Neutrophil (primary cell): ENCODE data around the gene SOBP.

Source experiments
- H3K27ac ChIP-seq: fragments of 200-600 bp; sonication (generic); 2 replicates; pipeline ENCODE4 v1.5.1; 2016; ENCODE audit warnings: mild to moderate bottlenecking, moderate library complexity
- H3K27me3 ChIP-seq: fragments of 200-600 bp; sonication (generic); 2 replicates; pipeline ENCODE4 v1.6.0; 2016; ENCODE audit warnings: mild to moderate bottlenecking
- H3K36me3 ChIP-seq: fragments of 200-600 bp; sonication (generic); 2 replicates; pipeline ENCODE4 v1.5.1; 2017
- H3K4me1 ChIP-seq, 2 experiments: fragments of 200-600 bp in 1 of 2; sonication (generic) in 1 of 2; 1 replicate in 1 of 2; 2 replicates in 1 of 2; pipeline versions ENCODE4 v1.5.1 to v1.6.1; 2013 to 2016; ENCODE audit warnings: low read depth in 1 of 2, low read length in 1 of 2, mild to moderate bottlenecking in 1 of 2, moderate library complexity in 1 of 2; ENCODE audit not compliant: control insufficient read depth in 1 of 2, insufficient read depth in 1 of 2
- H3K4me3 ChIP-seq, 2 experiments: fragments of 200-600 bp in 1 of 2; sonication (generic) in 1 of 2; 1 replicate in 1 of 2; 2 replicates in 1 of 2; pipeline ENCODE4 v1.5.1; 2013 to 2016; ENCODE audit warnings: low read depth in 1 of 2, low read length in 1 of 2, mild to moderate bottlenecking in 1 of 2, moderate library complexity in 1 of 2
- H3K9me3 ChIP-seq: fragments of 200-600 bp; sonication (generic); 2 replicates; pipeline ENCODE4 v1.5.1; 2016
- CTCF ChIP-seq: fragments of 200-600 bp; sonication (generic); IDR thresholded peaks from 2 replicates; pipeline ENCODE4 v1.5.1; 2016; ENCODE audit warnings: antibody characterized with exemption

The SOBP gene

GRCh38 chr6:107443608-107444267 lies 46.2 kb upstream of the SOBP start:
- no peak overlapping the region for H3K4me3 ChIP-seq
- no peak for TF ChIP-seq CTCF
- H3K27me3 ChIP-seq: no peaks in the 10 kb centered on the region
- H3K4me1 ChIP-seq: no peaks in the 10 kb centered on the region
- H3K36me3 ChIP-seq: no peaks in the 10 kb centered on the region
- peaks cover 20% of the 10 kb centered on the region for H3K9me3 ChIP-seq
- H3K27ac ChIP-seq: no peak overlapping the region

- Histone ChIP-seq H3K36me3 (no peaks in the 10 kb centered on the region), H3K27me3 (no peaks in the 10 kb centered on the region), H3K27ac (no peak overlapping the region), H3K9me3 (peaks cover 20% of the 10 kb centered on the region), H3K4me3 (no peak overlapping the region), H3K4me1 (no peaks in the 10 kb centered on the region)
- TF ChIP-seq CTCF: no peak
Observed at GRCh38 chr6:107444277-107444676, 45.6 kb upstream of the SOBP start.

GRCh38 chr6:107447663-107448216 lies 42.2 kb upstream of the SOBP start:
- Histone ChIP-seq H3K27ac (no peak overlapping the region), H3K4me3 (no peak overlapping the region), H3K4me1 (no peaks in the 10 kb centered on the region), H3K36me3 (no peaks in the 10 kb centered on the region), H3K27me3 (no peaks in the 10 kb centered on the region), H3K9me3 (peaks cover 20% of the 10 kb centered on the region)
- no peak for TF ChIP-seq CTCF

- H3K4me1 ChIP-seq: no peaks in the 10 kb centered on the region
- no peak overlapping the region for H3K27ac ChIP-seq
- no peak for TF ChIP-seq CTCF
- H3K9me3 ChIP-seq: peaks cover 20% of the 10 kb centered on the region
- H3K36me3 ChIP-seq: no peaks in the 10 kb centered on the region
- no peaks in the 10 kb centered on the region for H3K27me3 ChIP-seq
- H3K4me3 ChIP-seq: no peak overlapping the region
Observed at GRCh38 chr6:107448776-107449175, 41.1 kb upstream of the SOBP start.

GRCh38 chr6:107458672-107459282 lies 31.1 kb upstream of the SOBP start:
- H3K4me1 ChIP-seq: peaks cover 15 to 16% of the 10 kb centered on the region in 2 experiments
- no peaks in the 10 kb centered on the region for H3K27me3 ChIP-seq
- H3K27ac ChIP-seq: peak overlapping the region; percentile 95
- peaks cover 5% of the 10 kb centered on the region for H3K36me3 ChIP-seq
- TF ChIP-seq CTCF: no peak
- no peaks in the 10 kb centered on the region for H3K9me3 ChIP-seq
- peak overlapping the region; percentile 63 to 89 for H3K4me3 ChIP-seq
